NB4 (cell line): Measurements from ENCODE around the gene NPEPL1.
"Not testable (repeated sequence)": the region's sequence is repeated elsewhere in the genome, so short reads cannot be mapped to it uniquely, and the experiment has no call there.

Source experiments
- DNase-seq: peaks from one replicate; pipeline ENCODE4 v3.0.0; 2010; ENCODE audit warnings: low read depth
- H3K4me3 ChIP-seq: one replicate; pipeline ENCODE4 v1.5.1; 2011; ENCODE audit warnings: mild to moderate bottlenecking, low read depth, low read length, moderate library complexity
- CTCF ChIP-seq: IDR thresholded peaks from one replicate; pipeline ENCODE4 v1.5.1; 2012; ENCODE audit warnings: low read depth, low read length
- MAX ChIP-seq: IDR thresholded peaks from 2 replicates; pipeline ENCODE4 v1.6.1; 2011; ENCODE audit warnings: low read depth, low read length
- MYC ChIP-seq: IDR thresholded peaks from 2 replicates; pipeline ENCODE4 v1.6.1; 2011; ENCODE audit warnings: low read depth, low read length
- POLR2A ChIP-seq: IDR thresholded peaks from 2 replicates; pipeline ENCODE4 v1.6.1; 2011; ENCODE audit warnings: mild to moderate bottlenecking; ENCODE audit not compliant: insufficient read length; ENCODE audit errors: extremely low read depth

NPEPL1 gene

GRCh38 chr20:58749098-58749769 is 56.6 kb downstream of the NPEPL1 start:
- H3K4me3 ChIP-seq, result no peak overlapping the region
- DNase-seq, result no peak
- no peak for TF ChIP-seq MYC
- no peak for TF ChIP-seq CTCF
- no peak for TF ChIP-seq POLR2A
- TF ChIP-seq MAX, result no peak

- no peak for DNase-seq
- no peak overlapping the region for H3K4me3 ChIP-seq
- TF ChIP-seq POLR2A, result no peak
- no peak for TF ChIP-seq MAX
- TF ChIP-seq CTCF, result no peak
- TF ChIP-seq MYC, result no peak
Measured at GRCh38 chr20:58749979-58750378, 57.4 kb downstream of the NPEPL1 start.

DNA sequence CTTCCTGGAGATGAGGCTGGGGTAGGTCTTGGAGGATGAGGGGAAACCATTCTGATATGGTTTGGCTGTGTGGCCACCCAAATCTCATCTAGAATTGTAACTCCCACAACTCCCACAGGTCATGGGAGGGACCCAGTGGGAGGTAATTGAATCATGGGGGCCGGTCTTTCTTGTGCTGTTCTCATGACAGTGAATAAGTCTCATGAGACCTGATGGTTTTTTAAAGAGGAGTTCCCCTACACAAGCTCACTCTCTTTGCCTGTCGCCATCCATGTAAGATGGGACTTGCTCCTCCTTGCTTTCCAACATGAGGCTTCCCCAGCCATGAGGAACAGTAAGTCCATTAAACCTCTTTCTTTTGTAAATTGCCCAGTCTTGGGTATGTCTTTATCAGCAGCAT is 58.1 kb downstream of the NPEPL1 start:
- H3K4me3 ChIP-seq, DNase-seq: not testable (repeated sequence)

DNA sequence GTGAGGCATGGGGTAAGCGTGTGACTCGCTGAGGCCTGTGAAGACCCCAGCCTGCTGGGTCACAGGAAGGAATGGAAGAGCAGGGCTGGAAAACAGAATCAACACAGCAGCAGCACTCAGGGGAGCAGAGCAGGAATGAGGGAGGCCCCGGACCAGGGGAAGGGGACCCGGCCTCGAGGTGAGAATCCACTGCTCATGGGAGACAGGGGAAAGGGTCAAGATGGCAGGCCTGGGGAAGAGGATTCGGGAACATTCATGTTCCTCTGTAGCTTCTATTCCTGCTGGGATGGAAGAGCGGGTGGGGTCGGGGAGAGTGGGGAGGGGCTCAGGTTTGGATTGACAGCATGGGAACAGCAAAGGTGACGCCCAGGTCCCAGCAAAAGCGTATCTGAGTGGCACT is 59.4 kb downstream of the NPEPL1 start:
- TF ChIP-seq MYC (no peak), POLR2A (no peak), MAX (no peak), CTCF (no peak)
- H3K4me3 ChIP-seq, result no peak overlapping the region
- DNase-seq, result no peak

DNA sequence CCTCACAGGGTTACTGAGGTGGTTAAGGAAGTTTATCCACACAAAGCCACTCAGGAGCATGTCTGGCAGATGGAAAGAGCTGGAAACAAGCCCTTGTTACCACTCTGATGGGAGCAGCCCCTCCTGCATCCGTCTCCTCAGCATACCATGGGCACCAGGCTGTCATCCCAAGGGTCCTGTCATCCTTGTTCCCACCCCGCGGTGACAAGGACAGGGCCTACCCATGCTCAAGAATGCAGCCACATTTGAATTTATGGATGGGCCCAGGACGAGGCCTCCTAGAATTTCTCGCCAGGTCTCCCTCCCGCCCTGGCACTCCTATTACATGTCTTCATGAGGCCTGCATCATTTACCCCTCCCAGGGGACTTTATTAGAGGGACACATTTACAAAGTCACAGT is 60.0 kb downstream of the NPEPL1 start:
- H3K4me3 ChIP-seq, result no peak overlapping the region
- no peak for DNase-seq
- no peak for TF ChIP-seq MAX
- TF ChIP-seq CTCF, result no peak
- TF ChIP-seq POLR2A, result no peak
- TF ChIP-seq MYC, result no peak

GRCh38 chr20:58753267-58753921 is 60.8 kb downstream of the NPEPL1 start:
- TF ChIP-seq POLR2A, result no peak
- no peak for TF ChIP-seq MYC
- no peak for TF ChIP-seq MAX
- no peak for TF ChIP-seq CTCF

More at GRCh38 chr20:58753267-58753921, 60.8 kb downstream of the NPEPL1 start:
- no peak overlapping the region for H3K4me3 ChIP-seq
- no peak for DNase-seq
